Dendritic cell treated with granulocyte-macrophage colony-stimulating factor and Interleukin-4, amounts not matched to agents 40 ng/mL and 50 ng/mL, for 4 days (primary cell): ENCODE results near the gene TTC16.

Source experiments
- H3K27ac Mint-ChIP-seq: one replicate; pipeline ENCODE4 v1.8.0; 2022; ENCODE audit warnings: mild to moderate bottlenecking, mixed read lengths
- H3K27me3 Mint-ChIP-seq: one replicate; pipeline ENCODE4 v1.8.0; 2022; ENCODE audit warnings: mild to moderate bottlenecking, mixed read lengths
- H3K36me3 Mint-ChIP-seq: one replicate; pipeline ENCODE4 v1.8.0; 2022; ENCODE audit warnings: low read depth, mixed read lengths
- H3K4me1 Mint-ChIP-seq: one replicate; pipeline ENCODE4 v1.8.0; 2022; ENCODE audit warnings: low read depth, mixed read lengths
- H3K4me3 Mint-ChIP-seq: one replicate; pipeline ENCODE4 v1.8.0; 2022; ENCODE audit warnings: mild to moderate bottlenecking, moderate library complexity, mixed read lengths
- H3K9me3 Mint-ChIP-seq: one replicate; pipeline ENCODE4 v1.8.0; 2022; ENCODE audit warnings: mixed read lengths
- intact Hi-C: fragments of 100-400 bp; cut with micrococcal nuclease; formaldehyde crosslinking; loops from one replicate; pipeline ENCODE4 v1.15.0; 2022

TTC16 gene

DNA sequence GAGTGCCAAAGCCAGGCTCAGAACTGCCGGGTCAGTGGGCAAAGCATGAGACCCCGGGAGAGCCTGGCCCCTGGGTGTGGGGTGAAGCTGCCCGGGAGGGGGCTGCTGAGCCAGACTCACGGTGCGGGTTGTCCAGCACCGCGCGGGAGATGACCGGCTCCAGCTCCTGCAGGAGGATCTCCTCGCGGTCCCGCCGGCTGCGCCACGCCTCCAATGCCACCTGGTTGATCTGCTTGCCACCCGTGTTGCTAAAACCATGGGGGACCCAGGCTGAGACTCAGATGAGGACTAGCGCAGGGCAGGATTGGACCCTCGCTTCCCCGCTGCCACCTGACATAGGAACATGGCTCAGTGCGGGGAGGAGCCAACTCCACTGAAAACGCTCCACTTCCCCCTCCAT lies 16.6 kb downstream of the TTC16 start:
- Mint-ChIP-seq H3K36me3 (peaks cover 44% of the 10 kb centered on the region), H3K4me1 (peaks cover 20% of the 10 kb centered on the region), H3K4me3 (no peak overlapping the region), H3K27me3 (no peaks in the 10 kb centered on the region), H3K9me3 (no peaks in the 10 kb centered on the region), H3K27ac (no peak overlapping the region)
- intact Hi-C loops, result loop anchor here (10.0 kb wide), 1 partner anchor 208 kb away; no protein-coding TSS in a partner anchor

DNA sequence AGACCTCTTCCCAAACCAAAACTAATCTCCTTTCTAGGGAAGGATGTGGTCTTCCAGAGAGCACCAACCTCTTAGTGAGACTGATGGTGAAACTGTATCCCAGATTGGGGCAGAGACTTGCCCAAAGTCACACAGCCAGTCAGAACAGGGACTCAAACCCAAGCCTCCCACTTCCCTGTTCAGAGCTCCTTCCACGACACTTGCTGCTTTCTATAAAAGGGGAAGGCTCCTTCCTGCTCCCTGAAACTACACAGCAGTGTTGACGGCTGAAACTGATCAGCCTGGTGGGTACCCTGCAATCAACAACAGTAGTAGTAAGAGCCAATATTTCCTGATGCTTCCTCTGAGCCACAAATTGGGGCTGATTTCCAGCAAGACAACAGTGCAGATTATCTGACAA lies 17.7 kb downstream of the TTC16 start:
- Mint-ChIP-seq H3K27me3 (no peaks in the 10 kb centered on the region), H3K4me3 (peak overlapping the region; percentile 82), H3K36me3 (peaks cover 56% of the 10 kb centered on the region), H3K9me3 (no peaks in the 10 kb centered on the region), H3K27ac (peak overlapping the region; percentile 86), H3K4me1 (peaks cover 20% of the 10 kb centered on the region)
- intact Hi-C loops, result loop anchor here (1.0 to 10.0 kb wide), 5 partner anchors 18 to 209 kb away; partner anchors contain the start of genes PTRH1 and ST6GALNAC4

- Mint-ChIP-seq H3K4me3 (peak overlapping the region; percentile 82), H3K9me3 (no peaks in the 10 kb centered on the region), H3K36me3 (peaks cover 62% of the 10 kb centered on the region), H3K27ac (peak overlapping the region; percentile 86), H3K27me3 (no peaks in the 10 kb centered on the region), H3K4me1 (peaks cover 20% of the 10 kb centered on the region)
- intact Hi-C loops, result loop anchor here (1.0 to 10.0 kb wide), 5 partner anchors 19 to 209 kb away; partner anchors contain the start of genes PTRH1 and ST6GALNAC4
Observed at GRCh38 chr9:127734247-127734746, 18.4 kb downstream of the TTC16 start.

DNA sequence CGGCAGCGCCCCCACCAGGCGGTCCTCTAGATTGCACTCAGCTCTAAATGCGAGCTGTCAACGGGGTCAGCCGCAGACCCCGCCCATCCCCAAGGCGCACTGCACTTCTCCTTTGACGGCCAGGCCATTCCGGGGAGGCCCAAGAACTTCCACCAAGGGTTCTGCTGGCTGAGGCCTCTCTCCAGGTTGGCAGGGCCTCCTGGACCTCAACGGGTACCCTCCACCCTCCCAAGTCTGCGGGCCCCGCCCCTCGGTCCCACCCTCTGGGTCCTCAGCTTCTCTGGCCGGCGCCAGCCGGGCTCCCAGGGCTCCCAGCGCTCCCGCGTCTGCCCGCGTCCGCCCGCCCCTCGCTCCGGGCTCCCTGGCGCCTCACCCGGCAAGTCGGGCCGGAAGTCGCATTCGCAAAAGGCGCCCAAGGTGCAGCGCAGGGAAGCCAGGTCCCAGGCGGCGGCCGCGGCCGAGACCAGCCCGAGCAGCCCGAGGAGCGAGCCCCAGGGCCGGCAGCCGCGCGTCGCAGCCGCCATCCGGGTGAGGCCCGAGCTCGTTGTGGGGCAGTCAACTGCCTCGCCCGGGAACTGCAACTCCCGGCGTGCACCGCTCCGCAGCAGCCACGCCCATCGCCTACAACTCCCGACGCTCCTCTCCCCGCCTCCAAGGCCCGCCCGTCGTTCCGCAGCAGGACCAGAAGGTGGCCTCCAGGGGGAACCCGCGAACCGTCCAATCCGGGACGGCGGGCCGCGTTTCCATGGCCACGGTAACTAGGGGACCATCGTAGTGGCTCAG lies 19.1 kb downstream of the TTC16 start, which contains the start of gene TOR2A:
Gene TOR2A, minus strand, starts transcription at position 548 of the 783 bp plus-strand sequence. Its CDS starts 24 bp downstream, at position 524.
- intact Hi-C loops, result loop anchor here (1.0 to 10.0 kb wide), 6 partner anchors 20 to 210 kb away; partner anchors contain the start of genes PTRH1 and ST6GALNAC4
- H3K36me3 Mint-ChIP-seq, result peaks cover 64% of the 10 kb centered on the region
- peak within 1 kb of the TSS; percentile 82 for H3K4me3 Mint-ChIP-seq
- H3K9me3 Mint-ChIP-seq, result no peaks in the 10 kb centered on the region
- H3K27me3 Mint-ChIP-seq, result no peaks in the 10 kb centered on the region
- peak within 1 kb of the TSS; percentile 86 for H3K27ac Mint-ChIP-seq
- peaks cover 20% of the 10 kb centered on the region for H3K4me1 Mint-ChIP-seq

DNA sequence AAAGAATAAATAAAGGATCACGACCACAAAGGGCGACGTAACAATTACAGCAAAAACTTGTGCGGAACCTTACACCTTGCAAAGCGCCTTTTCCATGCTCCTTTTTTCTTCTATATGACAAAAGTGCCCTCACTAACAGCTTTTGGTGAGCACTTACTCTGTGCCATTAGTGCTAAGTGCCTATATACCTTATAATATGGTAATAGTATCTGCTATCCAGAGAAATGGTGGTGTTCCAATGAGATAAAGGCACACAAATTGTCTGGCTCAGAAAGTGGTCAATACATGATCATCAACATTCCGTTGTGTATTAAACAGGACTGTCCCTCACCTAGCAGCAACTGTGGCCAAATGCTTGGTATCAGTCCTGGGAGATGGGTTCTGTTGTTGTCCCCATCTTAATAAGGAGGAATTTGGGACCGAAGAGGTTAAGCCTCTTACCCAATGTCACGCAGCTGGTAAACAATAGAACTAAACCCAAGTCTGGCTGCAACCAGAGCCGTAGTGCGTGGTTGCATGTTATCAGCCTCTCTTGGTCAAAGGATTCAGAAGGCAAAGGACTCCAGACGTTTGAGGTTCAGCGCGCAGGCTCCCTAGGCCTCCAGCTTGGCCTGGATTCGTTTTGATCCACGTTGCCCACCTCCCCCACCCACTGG lies 19.8 kb downstream of the TTC16 start:
- peaks cover 62% of the 10 kb centered on the region for H3K36me3 Mint-ChIP-seq
- peak overlapping the region; percentile 82 for H3K4me3 Mint-ChIP-seq
- peaks cover 20% of the 10 kb centered on the region for H3K4me1 Mint-ChIP-seq
- H3K27me3 Mint-ChIP-seq, result no peaks in the 10 kb centered on the region
- peak overlapping the region; percentile 86 for H3K27ac Mint-ChIP-seq
- intact Hi-C loops, result loop anchor here (1.0 to 10.0 kb wide), 4 partner anchors 50 to 211 kb away; partner anchors contain the start of gene ST6GALNAC4
- H3K9me3 Mint-ChIP-seq, result no peaks in the 10 kb centered on the region

DNA sequence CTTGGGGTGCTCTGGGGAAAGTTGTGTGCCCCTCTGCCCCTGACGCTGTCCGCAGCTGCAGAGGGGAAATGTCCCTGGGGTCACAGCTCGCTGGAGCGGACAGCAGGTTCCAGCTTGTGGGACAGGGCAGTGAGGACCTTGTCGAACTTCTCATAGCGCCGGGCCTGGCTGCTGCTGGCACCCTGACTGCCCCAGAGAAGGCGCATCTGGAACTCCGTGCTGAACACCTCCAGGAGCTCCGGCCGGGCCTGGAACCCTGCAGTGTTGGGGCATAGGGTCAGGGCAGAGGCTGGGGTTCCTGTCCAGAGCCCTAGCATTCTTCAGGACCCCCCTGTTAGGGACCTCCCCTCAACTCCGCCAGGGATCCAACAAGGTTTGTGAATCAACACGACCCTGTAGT lies 22.8 kb downstream of the TTC16 start:
- Mint-ChIP-seq H3K9me3 (no peaks in the 10 kb centered on the region), H3K27ac (no peak overlapping the region), H3K4me1 (peaks cover 18% of the 10 kb centered on the region), H3K27me3 (no peaks in the 10 kb centered on the region), H3K4me3 (no peak overlapping the region), H3K36me3 (peaks cover 57% of the 10 kb centered on the region)
- intact Hi-C loops, result loop anchor here (10.0 kb wide), 1 partner anchor 214 kb away; no protein-coding TSS in a partner anchor

DNA sequence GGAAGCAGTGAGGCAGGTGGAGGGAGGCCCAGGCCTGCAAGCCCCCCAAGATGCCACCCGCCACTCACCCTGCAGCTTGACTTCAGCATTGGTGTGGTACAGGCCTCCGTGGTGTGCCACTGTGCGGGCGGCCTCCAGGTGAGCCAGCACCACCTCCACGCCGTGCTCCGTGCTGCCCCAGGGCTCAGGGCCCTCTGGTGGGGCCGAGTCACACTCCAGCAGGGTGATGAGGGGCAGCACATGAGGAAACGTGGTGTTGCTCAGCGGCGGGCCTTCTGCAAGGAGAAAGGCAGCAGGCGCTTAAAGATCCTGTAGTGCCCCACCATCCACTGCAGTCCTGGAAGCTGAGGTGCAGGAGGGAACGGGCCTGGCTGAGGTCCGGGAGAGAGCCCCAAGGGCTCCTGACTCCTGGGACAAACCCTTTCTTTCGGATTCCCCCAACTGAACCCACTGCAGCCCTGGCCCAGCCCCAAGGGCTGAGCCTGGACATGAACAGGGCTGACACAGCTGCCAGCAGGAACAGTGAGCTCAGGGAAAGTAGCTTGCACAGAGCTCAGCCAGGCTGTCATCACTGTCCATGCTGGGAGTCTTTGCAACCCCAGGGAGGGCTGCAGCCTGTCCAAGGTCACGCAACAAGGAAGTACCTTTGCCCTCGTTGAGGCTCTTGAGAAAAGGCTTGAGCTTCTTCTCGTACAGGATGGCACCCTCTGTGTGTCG lies 23.9 kb downstream of the TTC16 start:
- Mint-ChIP-seq H3K27ac (peak overlapping the region; percentile 53), H3K27me3 (no peaks in the 10 kb centered on the region), H3K9me3 (no peaks in the 10 kb centered on the region), H3K4me1 (peaks cover 9% of the 10 kb centered on the region), H3K4me3 (no peak overlapping the region), H3K36me3 (peaks cover 66% of the 10 kb centered on the region)
- intact Hi-C loops, result loop anchor here (10.0 kb wide), 1 partner anchor 215 kb away; no protein-coding TSS in a partner anchor

DNA sequence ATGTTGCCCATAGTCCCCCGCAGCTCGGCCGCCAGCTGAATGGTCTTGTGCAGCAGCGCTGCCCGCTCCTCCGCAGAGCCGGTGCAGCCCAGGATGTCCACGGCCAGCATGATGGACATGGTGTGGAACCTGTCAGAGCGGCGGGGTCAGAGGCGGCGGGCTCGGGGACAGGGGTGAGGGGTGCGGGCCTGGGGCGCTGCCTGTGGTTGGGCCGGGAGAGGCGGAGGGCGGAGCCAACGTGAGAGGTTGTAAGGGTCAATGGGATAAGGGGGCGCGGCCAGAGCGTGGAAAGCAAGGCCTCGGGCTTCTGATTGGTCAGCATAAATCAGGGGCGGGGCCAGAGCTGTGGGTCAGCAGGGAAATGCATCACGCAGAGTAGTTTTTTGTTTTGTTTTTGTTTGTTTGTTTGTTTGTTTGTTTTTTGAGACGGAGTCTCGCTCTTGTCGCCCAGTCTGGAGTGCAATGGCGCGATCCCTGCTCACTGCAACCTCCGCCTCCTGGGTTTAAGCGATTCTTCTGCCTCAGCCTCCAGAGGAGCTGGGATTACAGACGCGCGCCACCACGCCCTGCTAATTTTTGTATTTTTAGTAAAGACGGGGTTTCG lies 26.1 kb downstream of the TTC16 start:
- Mint-ChIP-seq H3K9me3 (no peaks in the 10 kb centered on the region), H3K27ac (no peak overlapping the region), H3K4me3 (no peak overlapping the region), H3K4me1 (peaks cover 9% of the 10 kb centered on the region), H3K36me3 (peaks cover 84% of the 10 kb centered on the region), H3K27me3 (no peaks in the 10 kb centered on the region)
- intact Hi-C loops, result no loop called here

GRCh38 chr9:127742435-127743088 lies 26.7 kb downstream of the TTC16 start:
- H3K9me3 Mint-ChIP-seq, result no peaks in the 10 kb centered on the region
- H3K27me3 Mint-ChIP-seq, result no peaks in the 10 kb centered on the region
- no peak overlapping the region for H3K4me3 Mint-ChIP-seq
- intact Hi-C loops, result no loop called here
- H3K36me3 Mint-ChIP-seq, result peaks cover 89% of the 10 kb centered on the region
- H3K27ac Mint-ChIP-seq, result no peak overlapping the region
- H3K4me1 Mint-ChIP-seq, result peaks cover 9% of the 10 kb centered on the region

- H3K27ac Mint-ChIP-seq, result no peak overlapping the region
- no peaks in the 10 kb centered on the region for H3K9me3 Mint-ChIP-seq
- intact Hi-C loops, result no loop called here
- H3K36me3 Mint-ChIP-seq, result peaks cover 89% of the 10 kb centered on the region
- H3K27me3 Mint-ChIP-seq, result no peaks in the 10 kb centered on the region
- H3K4me1 Mint-ChIP-seq, result peaks cover 9% of the 10 kb centered on the region
- H3K4me3 Mint-ChIP-seq, result no peak overlapping the region
Observed at GRCh38 chr9:127744398-127745110, 28.7 kb downstream of the TTC16 start.

DNA sequence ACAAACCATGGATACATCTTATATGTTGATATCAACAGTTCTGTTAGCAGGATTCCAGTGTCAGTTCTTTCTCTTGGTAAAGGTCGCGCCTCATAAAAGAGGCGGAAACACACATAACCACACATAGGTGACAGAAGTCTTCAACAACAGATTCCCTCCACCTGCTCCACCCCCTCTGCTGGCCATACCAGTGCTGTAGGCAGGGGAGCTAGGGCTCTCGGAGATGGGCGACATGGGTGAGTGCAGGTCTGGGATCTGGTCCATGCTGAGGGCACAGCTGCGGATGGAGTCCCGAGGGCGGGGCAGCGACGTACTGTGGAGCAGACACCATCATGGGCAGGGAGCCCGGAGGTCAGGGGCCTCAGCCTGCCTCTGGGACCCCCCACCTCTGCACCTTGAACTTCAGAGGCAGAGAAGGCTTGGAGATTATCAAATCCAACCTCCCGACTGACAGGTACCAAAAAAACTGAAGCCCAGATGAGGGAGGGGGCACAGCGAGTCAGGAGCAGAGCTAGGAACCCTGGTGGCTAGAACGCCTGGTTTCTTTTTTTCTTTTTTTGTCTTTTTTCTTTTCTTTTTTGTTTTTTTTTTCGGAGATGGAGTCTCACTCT lies 31.2 kb downstream of the TTC16 start:
- no peaks in the 10 kb centered on the region for H3K27me3 Mint-ChIP-seq
- H3K4me3 Mint-ChIP-seq, result no peak overlapping the region
- no peak overlapping the region for H3K27ac Mint-ChIP-seq
- intact Hi-C loops, result no loop called here
- H3K4me1 Mint-ChIP-seq, result peaks cover 4% of the 10 kb centered on the region
- H3K9me3 Mint-ChIP-seq, result no peaks in the 10 kb centered on the region
- peaks cover 94% of the 10 kb centered on the region for H3K36me3 Mint-ChIP-seq
